GM19025 (cell line): ENCODE results near the gene ABCA10.

ENCODE experiments used
- ATAC-seq: cut with Tn5 transposase; IDR thresholded peaks from one replicate; pipeline ENCODE4 v1.9.1; 2021; ENCODE audit warnings: mild to moderate bottlenecking, low read depth, moderate library complexity; ENCODE audit not compliant: unreplicated experiment

Gene ABCA10

GRCh38 chr17:69105907-69106730, 122.5 kb downstream of the ABCA10 start:
- ATAC-seq = no peak

DNA sequence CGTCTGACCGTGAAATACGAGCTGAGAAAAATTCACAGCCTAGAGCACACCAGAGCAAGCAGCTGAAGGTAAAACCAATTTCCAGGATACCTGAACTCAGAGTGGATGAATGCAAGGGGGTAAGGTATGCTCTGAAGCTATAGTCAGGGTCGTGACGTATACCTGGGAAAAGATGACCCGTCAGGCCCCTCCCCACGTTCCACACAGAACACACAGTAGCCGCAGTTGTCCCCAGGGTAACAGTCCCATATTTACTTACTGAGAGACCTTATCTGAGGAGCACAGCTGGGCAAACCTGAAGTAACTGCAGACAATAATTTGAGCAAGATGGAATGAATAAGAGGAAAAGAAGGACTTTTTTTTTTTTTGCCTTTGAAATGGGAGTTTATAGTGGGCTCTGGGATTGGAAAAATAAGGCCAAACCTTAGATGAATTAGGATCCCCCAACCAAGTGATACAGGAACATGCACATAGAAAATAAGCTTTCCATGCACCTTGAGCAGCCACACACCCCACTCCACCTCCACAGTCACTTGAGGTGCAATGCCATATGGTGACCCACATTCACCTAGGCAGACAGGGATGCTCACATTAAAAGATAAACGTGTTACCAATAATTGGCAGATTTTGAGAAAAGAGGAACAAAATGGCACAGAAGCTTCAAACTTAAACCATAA, 124.9 kb downstream of the ABCA10 start:
- no peak for ATAC-seq

DNA sequence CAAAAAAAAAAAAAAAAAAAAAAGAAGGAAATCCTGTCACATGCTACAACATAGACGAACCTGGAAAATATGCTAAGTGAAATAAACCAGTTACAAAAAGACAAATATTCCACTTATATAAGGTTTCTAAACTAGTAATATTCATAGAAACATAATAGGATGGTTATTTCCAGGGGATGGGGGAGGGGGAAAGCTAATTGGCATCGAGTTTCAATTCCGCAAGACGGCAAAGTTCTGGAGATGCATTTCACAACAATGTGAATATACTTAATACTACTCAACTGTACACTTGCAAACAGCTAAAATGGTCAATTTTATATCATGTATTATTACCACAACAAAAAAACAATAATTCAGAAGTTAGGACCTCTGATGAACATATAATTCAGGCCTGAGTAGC, 130.0 kb downstream of the ABCA10 start:
- ATAC-seq = no peak
